PFSK-1 (cell line): ENCODE measurements around the gene KIRREL3.

Experiments
- FOXP2 ChIP-seq: optimal IDR thresholded peaks from 2 replicates; pipeline ENCODE3; 2011; ENCODE audit warnings: borderline replicate concordance, control low read depth, inconsistent platforms; ENCODE audit not compliant: insufficient read depth; ENCODE audit errors: extremely low read length, extremely low read depth
- POLR2AphosphoS5 ChIP-seq: IDR thresholded peaks from 2 replicates; pipeline ENCODE4 v1.6.1; 2012; ENCODE audit warnings: low read depth, mild to moderate bottlenecking, control low read depth, low read length, moderate library complexity

DNA sequence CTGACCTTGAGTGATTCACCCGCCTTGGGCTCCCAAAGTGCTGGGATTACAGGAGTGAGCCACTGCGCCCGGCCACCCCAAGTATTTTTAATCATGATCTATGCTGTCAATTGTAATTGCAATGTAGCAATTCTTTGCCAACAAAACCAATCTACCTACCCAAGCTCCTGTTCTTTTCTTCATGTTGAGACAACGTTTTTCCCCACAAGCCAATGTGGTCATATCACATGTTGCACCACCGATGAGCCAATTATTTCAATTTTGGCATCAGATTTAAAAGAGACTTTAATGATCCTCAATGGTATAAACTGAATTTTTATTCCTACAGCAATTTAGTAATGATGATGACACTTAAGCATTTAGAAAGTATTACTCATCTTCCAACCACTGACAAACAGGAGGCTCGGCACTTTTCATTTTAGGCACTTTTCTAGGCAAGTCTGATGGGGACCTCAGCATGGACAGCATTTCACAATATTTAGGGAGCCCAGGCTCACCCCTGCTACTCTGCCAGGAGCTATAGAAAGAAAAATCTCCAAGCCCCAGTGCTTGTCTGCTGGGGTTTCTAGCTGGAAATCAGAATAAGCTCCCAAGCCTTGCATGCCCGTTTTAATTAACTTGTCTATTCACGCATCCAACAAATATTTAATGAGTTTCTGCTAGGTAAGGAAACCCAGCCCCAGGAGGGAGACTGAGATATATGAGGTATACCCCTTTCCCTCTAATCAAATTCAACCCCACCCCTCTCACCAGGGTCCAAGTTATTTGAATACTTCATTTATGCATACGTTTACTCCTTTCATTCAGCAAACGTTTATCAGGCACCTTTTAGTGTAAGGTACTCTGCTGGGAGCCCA is 353.6 kb downstream of the KIRREL3 start:
- TF ChIP-seq POLR2AphosphoS5 = no peak
- no peak for TF ChIP-seq FOXP2
